CD8-positive, alpha-beta memory T cell (primary cell): Measurements from ENCODE around the gene PGS1. TPM values are rescaled to one million over a fixed set of nuclear protein-coding genes. Genes with fewer than 3 reads are reported as not detected.
A peak's percentile ranks its signal among the peaks of the same experiment; 100 is the strongest.

Experiments
- CTCF ChIA-PET: fragments of 350-600 bp; sonication (Branson Sonifier 250); formaldehyde crosslinking; loops from one replicate; lab custom pipeline; 2021; ENCODE audit warnings: antibody characterized with exemption; lab: Charles Lee
- POLR2A ChIA-PET: fragments of 350-600 bp; sonication (Branson Sonifier 250); formaldehyde crosslinking; loops from one replicate; lab custom pipeline; 2021; ENCODE audit warnings: antibody characterized with exemption; lab: Charles Lee
- DNase-seq, 5 donors: peaks; one replicate each; pipeline versions ENCODE4 v3.0.0 to v3.0.0-alpha.2; 2020 to 2022; ENCODE audit warnings: mixed read lengths in 1 of 5
- H3K27ac ChIP-seq: one replicate; pipeline ENCODE4 v1.7.0; 2013; ENCODE audit warnings: low read depth, mild to moderate bottlenecking, low read length, moderate library complexity
- H3K27me3 ChIP-seq: 2 replicates; pipeline ENCODE4 v1.7.0; 2013; ENCODE audit warnings: low read length, mild to moderate bottlenecking; ENCODE audit not compliant: insufficient read depth, poor library complexity, severe bottlenecking
- H3K36me3 ChIP-seq: 2 replicates; pipeline ENCODE4 v1.7.0; 2013; ENCODE audit warnings: mild to moderate bottlenecking, low read length, moderate library complexity; ENCODE audit not compliant: insufficient read depth
- H3K4me1 ChIP-seq: 2 replicates; pipeline ENCODE4 v1.7.0; 2013; ENCODE audit warnings: mild to moderate bottlenecking, low read length, moderate library complexity; ENCODE audit not compliant: insufficient read depth
- H3K4me3 ChIP-seq: 2 replicates; pipeline ENCODE4 v1.7.0; 2013; ENCODE audit warnings: mild to moderate bottlenecking, low read length
- H3K9me3 ChIP-seq: 2 replicates; pipeline ENCODE4 v1.7.0; 2013; ENCODE audit warnings: mild to moderate bottlenecking, low read length
- H3K27ac Mint-ChIP-seq, 8 donors: one replicate each; pipeline ENCODE4 v1.8.0; 2020 to 2021; ENCODE audit warnings: mixed read lengths in 8 of 8, mild to moderate bottlenecking in 6 of 8, inconsistent platforms in 3 of 8, moderate library complexity in 3 of 8
- H3K27me3 Mint-ChIP-seq, 2 donors: one replicate each; pipeline ENCODE4 v1.8.0; 2020 to 2021; ENCODE audit warnings: mixed read lengths in 2 of 2, mild to moderate bottlenecking in 1 of 2, moderate library complexity in 1 of 2
- H3K36me3 Mint-ChIP-seq, 3 donors: one replicate each; pipeline ENCODE4 v1.8.0; 2020 to 2021; ENCODE audit warnings: mixed read lengths in 3 of 3, inconsistent platforms in 1 of 3, mild to moderate bottlenecking in 1 of 3
- H3K4me1 Mint-ChIP-seq, 3 donors: one replicate each; pipeline ENCODE4 v1.8.0; 2020 to 2021; ENCODE audit warnings: mixed read lengths in 3 of 3, inconsistent platforms in 1 of 3, mild to moderate bottlenecking in 1 of 3
- H3K4me3 Mint-ChIP-seq, 7 donors: one replicate each; pipeline ENCODE4 v1.8.0; 2020 to 2021; ENCODE audit warnings: mixed read lengths in 7 of 7, mild to moderate bottlenecking in 6 of 7, moderate library complexity in 4 of 7, inconsistent platforms in 2 of 7
- H3K9me3 Mint-ChIP-seq, 5 donors: one replicate each; pipeline ENCODE4 v1.8.0; 2020 to 2022; ENCODE audit warnings: mixed read lengths in 5 of 5, mild to moderate bottlenecking in 3 of 5, moderate library complexity in 2 of 5, inconsistent platforms in 1 of 5
- polyA plus RNA-seq: library from polyadenylated mRNA; unstranded; fragments of 300-500 nt; fragmentation: Illumina TruSeq; gene quantifications from one replicate; pipeline ENCODE4 v1.2.3, GENCODE V29; 2021
- total RNA-seq, 2 experiments: library from RNA; stranded (reverse); gene quantifications; one replicate each; pipeline ENCODE4 v1.2.3, GENCODE V29; 2021

The PGS1 gene
- total and polyA plus RNA-seq, 3 experiments from 2014 or later, result 31.5 to 51.5 (median 48.2) TPM

DNA sequence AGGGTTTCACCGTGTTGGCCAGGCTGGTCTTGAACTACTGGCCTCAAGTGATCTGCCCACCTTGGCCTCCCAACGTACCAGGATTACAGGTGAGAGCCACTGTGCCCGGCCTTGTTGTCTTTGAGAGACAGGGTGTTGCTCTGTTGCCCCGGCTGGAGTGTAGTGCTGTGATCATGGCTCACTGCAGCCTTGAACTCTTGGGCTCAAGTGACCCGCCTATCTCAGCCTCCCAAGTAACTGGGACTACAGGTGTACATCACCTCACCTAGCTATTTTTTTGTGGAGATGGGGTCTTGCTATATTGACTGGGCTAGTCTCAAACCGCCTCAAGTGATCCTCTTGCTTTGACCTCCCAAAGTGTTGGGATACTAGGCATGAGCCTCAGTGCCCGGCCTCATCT, 68.4 kb downstream of the PGS1 start:
- H3K27me3 ChIP-seq, result no peaks in the 10 kb centered on the region
- no peaks in the 10 kb centered on the region for H3K4me1 ChIP-seq
- Mint-ChIP-seq H3K27me3 (peaks cover 3 to 4% of the 10 kb centered on the region in 2 donors), H3K4me3 (no peak overlapping the region), H3K36me3 (no peaks in the 10 kb centered on the region), H3K4me1 (no peaks in the 10 kb centered on the region), H3K27ac (no peak overlapping the region), H3K9me3 (no peaks in the 10 kb centered on the region)
- H3K36me3 ChIP-seq, result no peaks in the 10 kb centered on the region
- no peak overlapping the region for H3K27ac ChIP-seq
- POLR2A ChIA-PET, result no interaction called here
- no peak for DNase-seq
- CTCF ChIA-PET, result interaction anchor here (1.1 kb wide), 1 partner anchor 867 kb away, joined by 3 read pairs; no protein-coding TSS in a partner anchor
- no peak overlapping the region for H3K4me3 ChIP-seq
- no peaks in the 10 kb centered on the region for H3K9me3 ChIP-seq

GRCh38 chr17:78448356-78448993, 70.0 kb downstream of the PGS1 start:
- ChIA-PET POLR2A (no interaction called here), CTCF (interaction anchor here (1.2 kb wide), 1 partner anchor 350 kb away, joined by 3 read pairs; no protein-coding TSS in a partner anchor)

DNA sequence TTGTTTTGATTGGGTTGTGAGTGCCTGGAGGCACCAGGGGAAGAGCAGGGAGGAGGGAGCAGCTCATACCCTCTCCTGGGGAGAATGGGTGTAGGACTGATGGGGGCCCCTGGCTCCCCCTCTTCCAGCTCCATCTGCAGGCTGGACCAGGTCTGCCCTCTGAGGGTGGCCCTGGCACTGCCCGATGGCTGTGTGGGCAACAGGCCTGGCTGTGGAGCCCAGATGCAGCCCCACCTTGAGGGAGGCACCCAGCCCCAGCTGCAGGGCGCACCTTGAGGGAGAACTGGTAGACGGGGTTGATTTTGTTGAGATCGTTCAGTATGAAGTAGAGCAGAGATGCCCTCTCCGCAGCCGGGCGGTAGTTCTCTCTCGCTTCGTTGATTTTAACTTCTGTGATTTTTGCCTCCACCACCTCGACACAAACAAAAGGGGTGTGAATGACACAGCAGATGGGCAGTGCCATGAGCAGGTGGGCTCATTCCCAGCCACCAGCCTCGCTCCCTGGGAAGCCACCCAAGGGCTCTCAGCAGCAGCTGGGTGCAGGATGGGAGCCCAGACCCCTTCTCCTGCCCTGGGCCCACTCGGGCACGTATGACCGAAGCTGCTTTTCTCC, 71.6 kb downstream of the PGS1 start:
- ChIA-PET POLR2A (no interaction called here), CTCF (no interaction called here)
- no peaks in the 10 kb centered on the region for H3K9me3 ChIP-seq
- H3K27me3 ChIP-seq, result no peaks in the 10 kb centered on the region
- no peaks in the 10 kb centered on the region for H3K36me3 Mint-ChIP-seq
- no peak overlapping the region for H3K27ac Mint-ChIP-seq
- H3K36me3 ChIP-seq, result no peaks in the 10 kb centered on the region
- no peaks in the 10 kb centered on the region for H3K4me1 Mint-ChIP-seq
- H3K4me1 ChIP-seq, result no peaks in the 10 kb centered on the region
- H3K9me3 Mint-ChIP-seq, result no peaks in the 10 kb centered on the region
- no peak overlapping the region for H3K4me3 Mint-ChIP-seq
- no peak overlapping the region for H3K4me3 ChIP-seq
- DNase-seq, result no peak
- H3K27ac ChIP-seq, result no peak overlapping the region
- peaks cover 3 to 5% of the 10 kb centered on the region in 2 donors for H3K27me3 Mint-ChIP-seq

More at GRCh38 chr17:78448356-78448993, 70.0 kb downstream of the PGS1 start:
- no peak overlapping the region for H3K27ac ChIP-seq
- H3K4me3 Mint-ChIP-seq, result no peak overlapping the region
- H3K4me1 Mint-ChIP-seq, result no peaks in the 10 kb centered on the region
- H3K27ac Mint-ChIP-seq, result no peak overlapping the region
- DNase-seq, result no peak
- H3K9me3 Mint-ChIP-seq, result no peaks in the 10 kb centered on the region
- H3K36me3 Mint-ChIP-seq, result no peaks in the 10 kb centered on the region
- H3K27me3 Mint-ChIP-seq, result peaks cover 3 to 5% of the 10 kb centered on the region in 2 donors
- no peak overlapping the region for H3K4me3 ChIP-seq
- H3K36me3 ChIP-seq, result no peaks in the 10 kb centered on the region
- H3K9me3 ChIP-seq, result no peaks in the 10 kb centered on the region
- H3K4me1 ChIP-seq, result no peaks in the 10 kb centered on the region
- H3K27me3 ChIP-seq, result no peaks in the 10 kb centered on the region

DNA sequence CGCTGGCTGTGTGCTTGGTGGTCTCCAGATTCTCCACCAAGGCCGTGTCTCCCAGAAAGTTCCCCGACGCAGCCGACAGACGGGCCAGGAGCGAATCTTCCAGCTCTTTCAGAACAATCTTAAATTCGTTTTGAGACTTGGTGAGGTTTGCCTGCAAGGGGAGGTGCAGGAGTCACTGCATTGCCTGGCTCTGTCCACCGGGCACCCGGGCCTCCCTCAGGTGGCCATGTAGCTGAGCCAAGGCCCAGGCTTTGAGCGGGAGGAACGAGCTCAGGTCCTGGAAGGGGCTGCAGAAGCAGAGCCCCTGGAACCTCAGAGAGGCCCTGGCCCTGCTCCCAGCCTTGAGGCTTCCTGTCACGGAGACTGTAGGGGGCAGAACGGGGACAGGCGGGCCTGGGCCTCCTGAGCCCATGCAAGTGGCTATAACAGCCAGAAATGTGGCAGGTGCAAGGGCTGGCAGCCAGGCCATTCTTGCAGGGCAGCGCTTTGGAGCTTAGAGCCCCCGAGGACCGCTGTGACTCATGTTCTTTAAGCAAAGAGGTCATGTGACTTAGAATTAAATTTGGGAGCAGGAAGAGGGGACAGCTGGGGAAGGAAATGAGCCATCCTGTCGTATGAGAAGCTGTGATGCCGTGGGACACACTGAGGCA, 72.4 kb downstream of the PGS1 start:
- no peaks in the 10 kb centered on the region for H3K4me1 ChIP-seq
- Mint-ChIP-seq H3K4me1 (no peaks in the 10 kb centered on the region), H3K36me3 (no peaks in the 10 kb centered on the region), H3K27me3 (peaks cover 3 to 5% of the 10 kb centered on the region in 2 donors), H3K9me3 (no peaks in the 10 kb centered on the region), H3K4me3 (no peak overlapping the region), H3K27ac (peak overlapping the region in 1 of 8 donors; percentile 6)
- ChIA-PET CTCF (no interaction called here), POLR2A (no interaction called here)
- DNase-seq, result no peak
- no peak overlapping the region for H3K27ac ChIP-seq
- no peaks in the 10 kb centered on the region for H3K36me3 ChIP-seq
- H3K4me3 ChIP-seq, result no peak overlapping the region
- H3K9me3 ChIP-seq, result no peaks in the 10 kb centered on the region
- H3K27me3 ChIP-seq, result no peaks in the 10 kb centered on the region

DNA sequence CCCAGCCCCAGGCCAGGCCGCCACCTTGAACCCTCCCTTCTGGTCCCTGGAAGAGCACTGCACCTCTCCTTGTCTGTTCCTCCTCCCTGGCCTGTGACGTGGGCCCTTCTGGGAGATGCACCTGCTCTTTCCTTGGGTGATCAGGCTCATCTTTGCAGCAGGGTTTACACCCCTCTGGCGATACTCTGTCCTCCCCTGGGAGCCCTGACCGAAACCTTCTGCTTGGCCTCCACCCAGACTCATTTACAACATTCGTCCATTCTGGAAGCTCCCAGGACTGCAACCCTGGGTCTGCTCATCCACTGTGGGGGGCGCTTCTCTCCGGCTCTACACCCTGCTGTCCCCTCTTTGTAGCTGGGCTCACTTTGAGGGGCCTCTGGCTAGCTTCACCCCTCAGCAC, 73.3 kb downstream of the PGS1 start:
- Mint-ChIP-seq H3K4me3 (no peak overlapping the region), H3K27ac (no peak overlapping the region), H3K27me3 (peaks cover 3% of the 10 kb centered on the region in 2 donors), H3K9me3 (no peaks in the 10 kb centered on the region), H3K36me3 (no peaks in the 10 kb centered on the region), H3K4me1 (no peaks in the 10 kb centered on the region)
- Histone ChIP-seq H3K36me3 (no peaks in the 10 kb centered on the region), H3K27ac (no peak overlapping the region), H3K27me3 (no peaks in the 10 kb centered on the region), H3K9me3 (no peaks in the 10 kb centered on the region), H3K4me3 (no peak overlapping the region), H3K4me1 (no peaks in the 10 kb centered on the region)
- ChIA-PET POLR2A (no interaction called here), CTCF (no interaction called here)
- DNase-seq, result no peak

GRCh38 chr17:78454346-78454745, 75.9 kb downstream of the PGS1 start:
- H3K27ac ChIP-seq, result no peak overlapping the region
- H3K4me3 Mint-ChIP-seq, result no peak overlapping the region
- H3K9me3 Mint-ChIP-seq, result no peaks in the 10 kb centered on the region
- no peaks in the 10 kb centered on the region for H3K27me3 ChIP-seq
- H3K27ac Mint-ChIP-seq, result no peak overlapping the region
- no peaks in the 10 kb centered on the region for H3K4me1 ChIP-seq
- ChIA-PET POLR2A (no interaction called here), CTCF (interaction anchor here (0.8 kb wide), 1 partner anchor 9 kb away, joined by 3 read pairs; no protein-coding TSS in a partner anchor)
- no peaks in the 10 kb centered on the region for H3K36me3 Mint-ChIP-seq
- H3K9me3 ChIP-seq, result no peaks in the 10 kb centered on the region
- no peaks in the 10 kb centered on the region for H3K36me3 ChIP-seq
- H3K4me1 Mint-ChIP-seq, result no peaks in the 10 kb centered on the region
- no peak overlapping the region for H3K4me3 ChIP-seq
- H3K27me3 Mint-ChIP-seq, result peaks cover 3% of the 10 kb centered on the region in 2 donors
- no peak for DNase-seq

DNA sequence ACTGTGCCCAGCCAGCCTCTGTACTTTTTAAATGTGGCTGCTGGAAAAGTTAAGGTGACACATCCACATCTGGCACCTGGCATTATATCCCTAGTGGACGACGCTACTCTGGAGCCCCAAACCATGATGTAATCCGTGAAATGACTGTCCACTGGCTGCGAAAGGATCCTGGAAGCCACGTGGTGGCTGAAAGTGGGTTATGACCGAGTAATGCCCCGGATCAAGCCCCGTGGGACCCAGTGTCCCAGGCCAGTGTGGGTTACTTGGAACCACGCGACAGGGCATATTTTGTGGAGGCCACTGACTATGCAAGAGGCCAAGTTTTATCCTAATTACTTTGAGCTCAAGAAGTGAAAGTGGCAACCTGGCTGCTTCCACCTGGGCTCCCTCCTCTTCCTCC, 79.6 kb downstream of the PGS1 start:
- Mint-ChIP-seq H3K36me3 (no peaks in the 10 kb centered on the region), H3K9me3 (no peaks in the 10 kb centered on the region)
- CTCF ChIA-PET, result interaction anchor here (1.3 kb wide), 1 partner anchor 12 kb away, joined by 3 read pairs; no protein-coding TSS in a partner anchor

GRCh38 chr17:78458736-78459335, 80.4 kb downstream of the PGS1 start:
- no peaks in the 10 kb centered on the region for H3K9me3 Mint-ChIP-seq
- Histone ChIP-seq H3K9me3 (no peaks in the 10 kb centered on the region), H3K4me3 (no peak overlapping the region), H3K27me3 (no peaks in the 10 kb centered on the region), H3K27ac (no peak overlapping the region), H3K4me1 (no peaks in the 10 kb centered on the region), H3K36me3 (no peaks in the 10 kb centered on the region)
- CTCF ChIA-PET, result interaction anchor here (1.3 kb wide), 1 partner anchor 13 kb away, joined by 3 read pairs; no protein-coding TSS in a partner anchor
- H3K4me3 Mint-ChIP-seq, result no peak overlapping the region
- POLR2A ChIA-PET, result no interaction called here
- DNase-seq, result no peak
- H3K27me3 Mint-ChIP-seq, result peaks cover 2 to 3% of the 10 kb centered on the region in 2 donors
- H3K27ac Mint-ChIP-seq, result no peak overlapping the region
- H3K4me1 Mint-ChIP-seq, result no peaks in the 10 kb centered on the region
- H3K36me3 Mint-ChIP-seq, result no peaks in the 10 kb centered on the region

More for the DNA sequence above, 79.6 kb downstream of the PGS1 start:
- POLR2A ChIA-PET, result no interaction called here
- Mint-ChIP-seq H3K4me1 (no peaks in the 10 kb centered on the region), H3K27me3 (peaks cover 2 to 3% of the 10 kb centered on the region in 2 donors), H3K27ac (no peak overlapping the region), H3K4me3 (no peak overlapping the region)
- no peaks in the 10 kb centered on the region for H3K36me3 ChIP-seq
- H3K9me3 ChIP-seq, result no peaks in the 10 kb centered on the region
- H3K4me1 ChIP-seq, result no peaks in the 10 kb centered on the region
- H3K27me3 ChIP-seq, result no peaks in the 10 kb centered on the region
- H3K4me3 ChIP-seq, result no peak overlapping the region
- H3K27ac ChIP-seq, result no peak overlapping the region
- DNase-seq, result no peak
